ENCODE data around the gene PIP4K2C.

GRCh38 chr12:57614178-57614947 is 23.4 kb downstream of the PIP4K2C start:
- TF ChIP-seq CTCF (IDR thresholded peaks at IDR 0.05) (no peak), POLR2A (IDR thresholded peaks at IDR 0.05) (no peak)

Data from right lobe of liver (tissue), 4 donors.